ENCODE results near the gene ABTB2.
"Not testable (repeated sequence)": the region's sequence is repeated elsewhere in the genome, so short reads cannot be mapped to it uniquely, and the experiment has no call there.

Gene ABTB2

DNA sequence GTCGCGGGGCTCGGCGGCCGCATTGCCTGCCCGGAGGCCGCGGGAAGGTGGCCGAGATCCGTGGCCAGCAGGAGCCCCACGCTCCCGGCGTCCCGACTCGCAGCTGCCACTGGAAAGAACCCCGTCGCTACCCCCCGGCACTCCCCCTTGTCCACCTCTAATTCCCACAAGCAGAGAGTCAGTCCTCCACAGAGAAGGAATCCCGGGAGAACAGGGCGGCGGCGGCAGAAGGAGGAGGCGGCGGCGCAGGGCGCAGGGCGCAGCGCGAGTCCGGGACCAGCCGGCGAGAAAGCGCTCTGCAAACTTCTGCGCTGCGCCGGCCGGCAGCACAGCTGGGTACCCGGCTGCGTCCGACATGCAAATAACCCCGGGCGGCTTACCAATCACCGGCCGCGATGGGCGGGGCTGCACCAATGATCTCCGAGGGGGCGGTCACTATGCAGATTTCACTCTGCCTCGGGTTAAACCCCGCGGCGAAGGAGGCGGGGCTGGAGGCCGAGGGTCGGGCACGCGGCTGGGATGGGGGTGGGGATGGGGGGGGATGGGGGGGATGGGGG, at the start of gene ABTB2:
Gene ABTB2 (minus strand): TSS at position 310 of the 557 bp plus-strand sequence.
- DNase-seq = peak; percentile 97

DNA sequence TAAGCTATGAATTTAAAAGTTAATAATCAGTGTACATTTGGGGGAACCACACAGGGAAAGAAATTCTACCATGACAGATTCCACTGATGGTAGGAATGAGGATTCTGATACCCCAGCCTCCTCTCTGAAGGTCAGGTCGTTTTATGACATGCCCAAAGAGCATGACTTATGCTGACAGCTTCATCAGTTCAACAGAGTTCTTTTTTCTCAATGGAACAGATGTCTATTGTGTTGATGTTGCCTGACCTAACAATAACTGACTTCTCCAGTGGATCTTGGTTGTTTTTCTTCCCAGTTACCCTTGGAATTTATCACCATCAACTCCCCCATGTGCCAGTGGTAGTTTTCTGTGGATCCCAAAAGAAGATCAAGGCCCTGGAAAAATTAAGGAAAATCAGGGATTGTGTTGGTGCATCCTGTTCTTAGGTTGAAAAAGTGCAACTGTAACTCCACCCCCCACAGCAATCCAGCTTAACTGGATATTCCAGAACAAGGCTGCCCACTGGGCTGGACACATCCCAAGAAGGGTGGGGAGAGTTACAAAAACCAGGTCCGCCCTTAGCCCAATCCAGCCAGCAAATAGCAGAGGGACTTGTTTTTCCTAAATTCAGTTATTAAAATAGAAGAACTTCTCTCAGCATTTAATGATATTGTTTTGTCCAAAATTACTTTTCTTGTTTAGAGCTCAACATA, 49.5 kb upstream of the ABTB2 start:
- no peak for DNase-seq

DNA sequence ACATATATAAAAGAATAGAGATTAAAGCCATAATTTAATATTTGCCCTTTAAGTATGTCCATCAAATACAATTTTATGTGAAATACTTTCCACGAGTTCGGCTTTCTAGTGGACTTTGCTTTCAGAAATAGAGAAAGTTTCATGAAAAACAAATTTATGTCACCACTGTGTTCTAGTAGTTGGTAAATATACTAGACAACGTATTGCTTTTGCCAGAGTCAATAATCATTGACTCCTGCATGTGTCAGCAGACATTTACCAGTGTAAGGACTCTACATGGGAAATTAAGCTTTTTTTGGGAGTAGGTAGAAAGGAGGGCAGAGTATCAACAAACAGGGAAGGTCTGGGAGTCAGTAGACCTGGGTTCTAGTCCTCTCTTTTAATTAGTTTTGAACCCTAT, 48.6 kb upstream of the ABTB2 start:
- DNase-seq = no peak

DNA sequence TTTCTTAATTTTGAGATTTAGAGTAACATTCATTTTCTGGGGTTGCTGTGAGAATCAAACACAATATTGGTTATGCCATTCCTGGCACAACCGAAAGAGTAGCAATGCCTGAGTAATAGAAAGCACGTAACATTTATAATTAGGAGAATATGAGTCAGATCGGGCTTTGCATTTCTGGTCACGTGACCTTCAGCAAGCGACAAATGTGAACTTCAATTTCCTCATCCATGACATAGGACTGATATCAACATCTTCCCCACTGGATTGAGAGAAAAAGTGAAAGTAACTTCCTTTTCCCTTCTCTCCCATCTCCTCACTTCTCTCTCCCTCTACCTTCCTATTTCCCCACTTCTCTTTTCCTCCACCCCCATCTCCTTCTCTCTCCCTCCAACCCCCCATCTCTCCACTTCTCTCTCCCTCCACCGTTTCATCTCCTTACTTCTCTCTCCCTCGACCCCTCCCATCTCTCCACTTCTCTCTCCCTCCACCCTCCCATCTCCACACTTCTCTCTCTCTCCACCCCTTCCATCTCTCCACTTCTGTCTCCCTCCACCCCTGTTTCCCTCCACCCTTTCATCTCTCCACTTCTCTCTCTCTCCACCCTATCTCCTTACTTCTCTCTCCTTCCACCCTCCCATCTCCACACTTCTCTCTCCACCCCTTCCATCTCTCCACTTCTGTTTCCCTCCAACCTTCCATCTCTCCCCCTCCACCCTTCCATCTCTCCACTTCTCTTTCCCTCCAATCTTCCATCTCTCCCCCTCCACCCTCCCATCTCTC, 47.5 kb upstream of the ABTB2 start:
- no peak for DNase-seq

DNA sequence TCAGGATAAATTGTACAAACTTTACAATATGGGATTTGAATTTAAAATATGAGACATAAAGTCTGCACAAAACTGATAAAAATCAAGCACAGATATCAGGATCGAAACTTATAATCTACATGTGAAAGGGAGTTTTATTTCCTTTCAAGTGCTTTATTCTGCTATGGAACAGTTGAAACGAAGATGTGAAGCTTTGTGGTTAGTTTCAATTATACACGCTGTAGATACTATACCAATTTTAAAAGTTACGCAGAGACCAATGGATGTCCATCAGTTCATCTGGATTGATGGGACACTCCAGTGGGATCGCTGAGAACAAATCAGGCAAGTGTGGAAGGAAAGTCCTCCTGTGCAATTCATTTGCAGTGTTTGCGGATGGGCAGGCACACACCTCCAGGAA, 46.5 kb upstream of the ABTB2 start:
- DNase-seq = no peak

DNA sequence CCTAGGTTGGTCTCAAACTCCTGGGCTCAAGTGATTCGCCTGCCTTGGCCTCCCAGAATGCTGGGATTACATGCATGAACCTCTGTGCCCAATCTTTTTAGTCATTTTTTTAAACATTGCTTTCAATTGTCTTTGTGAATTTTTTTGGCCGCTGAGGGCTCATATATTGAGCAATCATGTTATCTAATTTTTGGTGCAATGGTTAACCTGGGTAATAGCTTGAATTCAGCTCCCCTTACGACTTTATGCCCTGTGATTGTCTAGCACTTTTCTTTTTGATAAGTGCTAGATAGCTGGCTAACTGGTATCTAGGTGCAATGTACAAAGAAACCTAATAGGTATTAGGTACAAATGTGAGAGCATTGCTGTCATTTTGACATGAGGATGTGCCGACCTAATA, 45.6 kb upstream of the ABTB2 start:
- no peak for DNase-seq

DNA sequence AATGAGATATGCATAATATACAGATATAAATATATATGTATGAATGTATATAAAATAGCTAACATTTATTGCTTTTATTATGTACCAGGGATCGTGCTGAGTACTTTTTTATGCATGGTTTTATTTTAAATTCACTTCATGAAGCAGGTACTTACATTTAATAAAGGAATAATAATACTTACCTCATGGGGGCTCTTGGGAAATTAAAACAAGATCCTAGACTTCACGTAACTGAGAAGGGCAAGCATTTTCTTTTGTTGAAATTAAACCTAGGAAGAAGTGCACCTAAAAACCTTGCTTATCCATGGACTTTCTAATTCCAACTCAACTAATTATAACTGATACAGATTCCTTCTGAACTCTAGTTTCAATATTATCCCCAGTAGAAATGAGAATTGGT, 40.0 kb upstream of the ABTB2 start:
- no peak for DNase-seq

DNA sequence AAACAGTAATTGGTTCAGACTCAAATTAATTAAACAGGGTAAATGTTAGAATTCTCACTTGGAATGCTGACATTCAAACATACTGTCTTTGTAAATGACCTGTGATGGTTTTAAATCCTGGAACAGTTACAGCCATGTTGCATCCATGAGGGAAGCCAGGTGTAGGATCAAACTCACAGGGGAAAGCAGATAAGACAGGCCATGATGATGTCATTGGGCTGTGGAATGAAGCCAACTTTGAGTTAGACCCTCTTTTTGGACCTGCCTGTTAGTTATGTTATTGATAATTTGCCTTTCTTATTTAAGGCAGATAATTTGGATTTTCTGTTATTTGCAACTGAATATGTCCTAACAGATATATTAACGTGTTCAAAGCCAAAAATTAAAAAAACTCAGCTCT, 39.3 kb upstream of the ABTB2 start:
- no peak for DNase-seq

DNA sequence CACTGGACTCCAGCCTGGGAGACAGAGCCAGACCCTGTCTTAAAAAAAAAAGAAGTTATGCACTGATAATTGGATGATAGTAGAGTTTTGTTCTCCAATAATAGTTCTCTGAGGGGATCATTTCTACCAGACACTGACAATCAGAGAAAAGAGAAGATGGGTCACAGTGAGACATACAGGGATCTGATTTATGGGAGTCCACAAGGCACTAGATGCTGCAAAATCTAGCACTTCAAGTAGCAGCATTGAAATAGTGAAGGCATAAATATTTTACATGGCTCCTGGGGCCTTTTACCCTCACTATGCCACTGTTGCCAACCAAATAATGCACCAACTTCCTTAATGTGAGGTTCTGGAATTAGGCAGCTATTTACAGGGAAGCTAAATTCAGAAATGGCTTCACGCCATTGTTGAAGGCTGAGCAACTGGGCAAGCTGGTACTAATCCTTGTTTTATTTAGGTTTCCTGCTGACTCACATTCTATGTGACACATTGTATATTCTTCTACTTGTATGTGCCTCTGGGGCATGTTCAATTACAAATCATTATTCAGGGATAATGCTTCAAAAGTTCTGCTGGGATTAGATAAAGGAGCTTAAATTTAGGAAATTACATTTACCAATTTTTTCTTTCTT, 38.2 kb upstream of the ABTB2 start:
- no peak for DNase-seq

DNA sequence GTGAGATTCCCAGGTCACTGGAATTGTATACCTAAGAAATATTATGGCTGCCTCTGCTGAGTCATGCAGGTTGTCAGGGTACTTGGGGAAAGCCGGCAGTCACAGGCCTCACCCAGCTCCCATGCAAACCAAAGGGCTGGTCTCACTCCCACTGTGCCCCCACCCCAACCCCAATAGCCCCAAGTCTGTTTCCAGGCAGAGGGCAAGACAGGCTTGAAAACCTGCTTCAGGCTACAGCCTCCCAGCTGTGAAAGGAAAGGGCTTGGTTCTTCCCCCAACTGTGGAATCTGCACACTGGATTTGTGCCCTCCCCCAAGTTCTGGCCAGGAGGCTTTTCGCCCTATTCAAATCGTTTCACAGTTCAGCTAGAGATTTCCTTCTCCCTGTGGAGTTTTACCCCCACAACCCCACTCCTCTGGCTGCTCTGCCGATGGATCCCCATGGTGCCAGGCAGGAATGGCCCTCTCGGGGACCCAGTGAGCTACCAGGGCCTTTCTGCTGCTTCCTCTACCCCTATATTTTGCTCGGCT, 37.0 kb upstream of the ABTB2 start:
- no peak for DNase-seq

DNA sequence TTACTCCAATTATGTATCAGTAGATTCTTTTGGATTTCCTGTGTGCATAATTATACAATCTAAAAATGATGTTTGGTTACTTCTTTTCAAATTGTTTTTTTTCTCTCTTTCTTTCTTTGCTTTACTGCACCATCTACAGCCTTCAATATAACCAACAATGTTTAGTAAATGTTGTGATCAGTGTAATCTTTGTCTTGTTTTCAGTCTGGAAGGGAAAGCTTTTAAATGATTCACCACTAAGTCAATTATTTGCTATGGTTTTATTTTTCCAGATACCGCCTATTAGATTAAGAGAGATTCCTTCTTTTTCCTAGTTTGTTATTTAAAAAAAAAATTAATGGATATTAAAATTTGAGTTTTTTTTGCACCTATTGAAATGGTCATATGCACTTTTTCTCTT, 29.8 kb upstream of the ABTB2 start:
- DNase-seq = no peak

DNA sequence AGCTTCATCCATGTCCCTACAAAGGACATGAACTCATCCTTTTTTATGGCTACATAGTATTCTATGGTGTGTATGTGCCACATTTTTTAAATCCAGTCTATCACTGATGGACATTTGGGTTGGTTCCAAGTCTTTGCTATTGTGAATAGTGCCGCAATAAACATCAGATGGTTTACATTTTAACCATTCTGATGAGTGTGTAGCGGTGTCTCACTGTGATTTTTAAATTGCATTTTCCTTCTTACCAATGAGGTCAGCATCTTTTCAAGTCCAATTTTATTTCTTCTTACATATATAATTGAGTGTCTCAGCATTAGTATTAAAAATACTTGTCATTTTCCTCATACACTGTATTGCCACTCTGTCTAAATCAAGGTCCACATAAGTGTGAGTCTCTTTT, 28.5 kb upstream of the ABTB2 start:
- not testable (repeated sequence) for DNase-seq

DNA sequence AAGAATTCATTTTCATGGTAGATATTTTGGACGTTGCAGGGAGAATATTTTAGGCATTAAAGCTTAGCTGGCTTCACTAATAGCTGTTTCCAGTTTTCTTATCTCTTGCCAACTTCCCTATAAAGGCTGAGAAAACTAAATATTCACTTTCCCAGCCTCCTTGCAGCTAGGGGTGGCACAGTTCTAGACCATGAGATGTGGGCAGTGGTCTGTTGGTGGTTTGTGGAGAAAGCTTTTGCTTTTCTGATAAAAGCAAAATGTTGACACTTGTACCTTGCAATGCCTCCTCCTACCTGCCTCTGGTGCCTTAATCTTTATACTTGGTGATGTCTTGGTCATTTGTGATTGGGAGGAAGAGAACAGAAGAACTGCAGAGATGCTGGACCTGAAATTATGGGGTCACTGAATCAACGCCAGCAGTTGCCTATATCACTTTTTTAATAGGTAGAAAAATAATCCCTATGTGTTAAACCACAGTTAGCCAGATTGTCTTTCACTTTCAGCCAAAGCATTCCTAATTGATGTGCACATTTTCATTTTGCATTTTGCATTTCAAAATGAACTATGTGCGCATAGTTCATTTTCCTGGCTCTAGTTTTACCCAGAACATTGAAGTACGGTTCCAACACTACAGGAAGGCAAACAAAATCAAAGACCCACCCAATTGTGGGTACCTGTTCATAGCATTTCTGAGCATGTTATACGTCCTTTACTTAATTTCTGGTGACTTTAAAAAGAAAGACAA, 24.9 kb upstream of the ABTB2 start:
- no peak for DNase-seq

DNA sequence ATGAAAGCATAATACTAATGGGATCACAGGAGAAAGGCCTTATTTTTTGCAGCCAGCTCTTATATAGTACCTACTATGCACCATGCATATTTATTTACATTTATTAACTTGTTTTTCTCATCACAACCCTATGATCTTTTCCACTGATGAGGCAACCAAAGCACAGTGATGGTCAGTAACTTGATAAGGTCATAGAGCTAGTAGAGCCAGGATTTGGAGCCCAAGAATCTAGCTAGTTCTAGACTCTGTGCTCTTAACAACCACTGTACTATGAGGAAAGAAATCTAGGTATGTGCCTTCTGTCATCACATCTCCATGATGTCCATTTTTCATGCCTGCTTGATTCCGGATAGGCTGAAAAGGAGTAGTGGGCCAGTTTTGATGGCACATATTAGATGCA, 24.0 kb upstream of the ABTB2 start:
- no peak for DNase-seq

DNA sequence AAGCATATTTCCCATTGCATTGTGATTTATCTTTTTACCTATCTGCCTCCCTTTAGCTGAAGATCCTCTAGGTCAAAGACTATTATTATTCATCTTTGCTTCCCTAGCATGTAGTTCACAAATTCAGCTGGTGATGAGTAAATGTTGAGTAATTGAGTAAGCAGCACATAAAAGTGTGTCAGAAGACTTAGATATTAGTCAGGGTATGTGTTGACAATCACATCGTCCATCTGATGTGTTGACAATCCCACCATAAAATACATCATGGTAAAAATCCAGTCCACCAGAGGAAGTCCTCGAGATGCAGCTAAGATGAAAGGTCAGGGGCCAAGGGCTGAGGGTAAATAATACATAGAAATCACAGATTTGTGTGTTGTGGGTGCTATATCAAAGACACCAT, 22.9 kb upstream of the ABTB2 start:
- DNase-seq = no peak

DNA sequence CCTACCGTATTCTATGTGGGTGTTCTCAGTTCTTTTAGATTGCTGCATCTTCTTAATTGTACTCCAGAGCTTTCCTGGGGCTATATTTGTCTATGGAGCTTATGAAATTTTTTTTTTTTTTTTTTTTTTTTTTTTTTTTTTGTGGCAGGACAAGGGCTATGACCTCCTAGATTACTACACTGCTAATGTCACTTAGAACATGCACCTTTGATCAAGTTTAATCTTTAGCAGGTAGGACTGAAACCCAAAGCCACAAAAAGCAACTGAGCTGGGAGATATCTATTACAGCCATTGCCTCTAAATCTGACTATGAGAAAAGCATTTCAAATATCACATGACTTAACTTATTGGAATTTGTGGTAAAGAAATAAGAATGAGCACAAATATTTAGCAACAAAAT, 21.7 kb upstream of the ABTB2 start:
- no peak for DNase-seq

DNA sequence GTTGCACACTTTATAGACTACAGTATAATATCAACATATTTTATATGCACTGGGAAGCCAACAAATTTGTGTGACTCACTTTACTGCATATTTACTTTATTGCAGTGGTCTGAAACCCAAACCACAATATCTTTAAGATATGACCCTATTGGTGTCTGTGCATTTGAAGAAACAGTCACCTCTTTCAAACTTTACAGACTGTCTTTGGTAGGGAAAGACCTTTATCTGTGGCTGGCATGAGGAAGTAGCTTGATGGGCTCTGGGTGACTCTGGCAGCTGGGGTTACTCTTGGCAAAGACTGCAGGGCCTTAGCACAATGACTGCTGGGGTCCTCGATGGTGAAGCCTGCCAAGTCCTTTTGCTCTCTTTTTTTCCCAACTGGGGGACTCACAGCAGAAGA, 21.3 kb upstream of the ABTB2 start:
- DNase-seq = no peak

DNA sequence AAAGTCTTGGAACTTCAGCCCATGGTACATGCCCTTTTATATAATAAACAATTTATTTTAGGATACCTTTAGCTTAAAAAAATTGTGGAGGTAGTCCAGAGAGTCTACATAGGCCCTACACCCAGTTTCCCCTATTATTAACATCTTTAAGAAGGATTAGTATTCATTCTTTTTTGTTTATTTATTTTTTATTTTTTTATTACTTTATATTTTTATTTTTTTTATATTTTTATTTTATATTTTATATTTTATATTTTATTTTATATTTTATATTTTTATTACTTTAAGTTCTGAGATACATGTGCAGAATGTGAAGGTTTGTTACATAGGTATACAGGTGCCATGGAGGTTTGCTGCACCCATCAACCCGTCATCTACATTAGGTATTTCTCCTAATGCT, 15.9 kb upstream of the ABTB2 start:
- DNase-seq = no peak

DNA sequence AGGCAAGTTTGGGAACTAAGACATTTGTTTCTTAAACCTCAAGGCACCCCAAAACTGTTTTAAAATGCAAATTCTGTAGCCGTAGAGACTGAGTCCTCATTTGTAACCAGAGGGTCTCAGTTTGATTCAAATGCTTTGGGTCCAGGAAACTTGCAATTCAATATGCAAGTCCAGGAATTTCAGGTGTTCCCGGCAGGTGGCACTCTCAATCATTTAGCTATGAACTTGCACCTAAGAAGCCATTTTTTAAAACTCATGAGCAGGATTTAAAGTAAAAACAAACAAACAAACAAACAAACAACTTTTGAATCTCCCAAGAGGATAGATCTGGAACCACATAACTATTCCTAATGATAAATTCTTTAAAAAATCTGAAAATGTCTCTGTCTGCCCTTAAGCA, 8.7 kb upstream of the ABTB2 start:
- DNase-seq = no peak

DNA sequence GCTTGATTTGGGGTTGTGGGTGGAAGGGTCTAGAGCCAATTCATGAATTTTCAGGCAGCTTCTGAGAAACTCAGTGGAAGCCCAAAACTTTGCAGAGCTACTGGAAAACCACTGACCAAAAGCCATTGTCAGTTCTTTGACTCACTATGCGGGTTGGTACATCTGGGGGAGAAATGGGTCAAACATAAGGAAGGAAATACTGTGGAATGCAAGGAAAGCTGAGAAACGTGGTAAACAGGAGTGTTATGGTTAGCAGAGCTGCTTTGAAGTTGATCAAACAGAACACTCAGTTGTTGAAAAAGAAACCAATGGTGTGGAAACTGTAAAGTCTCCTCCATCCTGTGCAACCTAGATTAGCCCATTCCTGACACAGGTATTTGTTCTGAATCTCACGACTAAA, 6.3 kb upstream of the ABTB2 start:
- no peak for DNase-seq

DNA sequence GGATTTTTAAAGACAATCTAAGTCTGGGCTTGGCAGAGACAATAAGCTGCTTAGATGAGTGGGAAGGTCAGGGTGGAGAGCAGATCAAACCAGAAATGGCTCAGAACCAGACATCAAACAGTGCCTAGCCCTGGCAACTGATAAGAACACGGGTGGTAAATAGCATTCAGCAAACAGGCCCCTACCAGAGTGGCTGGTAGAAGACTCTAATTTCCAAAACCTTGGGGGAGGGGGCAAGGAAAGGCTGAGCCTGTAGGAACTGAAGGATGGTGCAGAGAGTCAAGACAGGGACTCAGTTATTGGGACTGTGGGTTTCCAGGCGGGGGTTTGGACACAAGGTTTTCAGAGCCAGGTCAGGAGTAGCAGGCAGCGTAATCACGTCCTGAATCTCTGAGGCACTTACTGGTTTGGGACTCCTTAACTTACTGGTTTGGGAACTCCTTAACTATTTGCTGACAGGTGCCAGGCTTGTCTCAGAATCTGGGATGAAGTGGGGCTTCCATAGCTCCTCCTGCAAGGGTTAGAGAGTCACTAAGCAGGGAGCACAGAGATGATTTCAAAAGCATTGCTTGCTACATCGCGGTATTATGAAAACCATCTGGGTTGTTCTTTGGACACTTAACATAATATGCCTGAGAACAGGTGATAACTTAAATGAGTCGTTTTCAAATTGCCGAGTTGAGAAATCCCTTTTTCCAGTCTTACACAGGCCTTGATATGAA, 5.7 kb upstream of the ABTB2 start:
- no peak for DNase-seq

DNA sequence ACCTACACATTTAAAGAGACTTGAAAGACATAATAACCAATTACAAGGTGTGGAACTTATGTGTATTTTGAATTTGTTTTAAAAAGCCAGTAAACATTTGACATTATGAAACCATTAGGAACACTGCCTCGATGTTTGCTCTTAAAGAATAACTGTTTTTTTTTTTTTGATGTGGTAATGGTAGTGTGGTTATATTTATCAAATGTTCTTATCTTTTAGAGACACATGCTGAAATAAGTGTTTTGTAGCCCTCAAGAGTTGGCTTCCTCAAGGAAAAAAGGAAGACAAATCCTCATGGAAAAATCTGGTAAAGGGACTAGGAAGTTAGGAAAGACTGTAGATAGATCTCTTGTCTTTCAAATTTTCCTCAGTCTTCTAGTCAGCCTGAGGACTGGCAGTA, 2.2 kb upstream of the ABTB2 start:
- no peak for DNase-seq

All from NCI-H2081 (cell line).